ENCODE measurements around the gene SDK1.
"Not testable (repeated sequence)": the region's sequence is repeated elsewhere in the genome, so short reads cannot be mapped to it uniquely, and the experiment has no call there.

The SDK1 gene

DNA sequence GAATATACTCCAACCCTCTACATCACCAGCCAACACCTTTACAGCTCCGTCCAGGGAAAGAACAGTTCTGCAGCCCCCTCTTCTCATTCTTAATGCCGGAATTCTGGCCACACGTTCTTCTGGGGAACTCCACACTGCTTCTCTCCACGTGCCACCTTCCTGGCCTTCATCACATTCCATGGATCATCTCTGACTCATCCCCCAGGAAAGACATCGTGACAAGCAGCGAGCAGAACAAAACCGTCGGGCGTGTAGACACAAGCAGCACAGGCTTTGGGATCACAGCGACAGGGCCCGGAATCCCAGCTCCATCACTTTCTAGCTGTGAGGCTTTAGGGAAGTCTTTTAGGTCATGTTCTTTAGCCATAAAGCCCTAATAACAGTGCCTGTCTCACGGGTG is 790.7 kb downstream of the SDK1 start:
- DNase-seq, result no peak

DNA sequence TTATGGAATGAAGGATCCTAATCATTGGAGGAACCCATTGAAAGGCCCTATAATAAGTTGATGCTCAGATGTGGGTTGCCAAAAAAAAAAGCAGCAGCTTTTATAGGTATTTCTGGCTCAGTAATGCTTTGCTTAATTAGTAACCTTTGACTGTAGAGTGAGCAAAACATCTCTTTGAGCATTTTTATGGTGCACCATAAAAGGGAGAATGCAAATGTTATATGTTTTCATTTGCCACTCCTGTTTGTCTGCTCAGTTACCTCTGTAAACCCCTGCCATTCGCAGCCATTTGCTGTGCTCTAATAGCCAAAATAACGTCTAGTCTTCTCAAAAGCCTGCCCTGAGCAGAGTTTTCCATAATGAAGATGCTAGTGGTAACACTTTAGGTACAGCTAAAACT is 792.0 kb downstream of the SDK1 start:
- DNase-seq, result no peak

DNA sequence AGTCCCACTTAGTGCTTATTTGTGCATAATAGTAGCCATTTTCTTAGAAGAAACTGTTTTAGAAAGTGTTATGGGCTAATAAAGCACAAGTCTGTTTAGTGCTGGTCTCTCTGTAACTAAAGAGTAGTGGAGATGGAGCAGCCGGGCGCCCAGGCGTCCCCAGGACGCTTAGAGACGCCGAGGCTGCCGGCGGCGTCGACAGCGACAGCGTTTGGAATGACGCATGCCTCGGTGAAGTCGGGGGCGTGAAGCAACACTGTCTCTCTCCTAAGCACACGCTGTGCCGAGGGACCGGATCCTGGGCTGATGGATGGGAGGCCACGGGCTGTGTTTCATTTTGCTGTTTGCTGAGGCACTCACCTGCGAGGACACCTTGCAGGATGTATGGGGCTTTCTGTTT is 792.4 kb downstream of the SDK1 start:
- no peak for DNase-seq

DNA sequence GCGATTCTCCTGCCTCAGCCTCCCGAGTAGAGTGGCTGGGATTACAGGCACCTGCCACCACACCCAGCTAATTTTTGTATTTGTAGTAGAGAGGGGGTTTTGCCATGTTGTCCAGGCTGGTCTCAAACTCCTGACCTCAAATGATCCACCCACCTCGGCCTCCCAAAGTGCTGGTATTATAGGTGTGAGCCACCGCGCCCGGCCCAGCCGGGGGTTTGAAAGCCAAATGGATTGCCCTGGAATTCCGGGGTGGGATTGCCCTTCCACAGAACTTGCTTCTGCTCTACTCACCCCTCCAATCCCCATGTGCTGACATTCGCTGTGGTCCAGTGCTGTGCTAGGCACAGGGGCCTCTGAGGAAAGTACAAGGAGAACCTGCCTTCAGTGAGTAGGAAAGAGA is 793.1 kb downstream of the SDK1 start:
- not testable (repeated sequence) for DNase-seq

DNA sequence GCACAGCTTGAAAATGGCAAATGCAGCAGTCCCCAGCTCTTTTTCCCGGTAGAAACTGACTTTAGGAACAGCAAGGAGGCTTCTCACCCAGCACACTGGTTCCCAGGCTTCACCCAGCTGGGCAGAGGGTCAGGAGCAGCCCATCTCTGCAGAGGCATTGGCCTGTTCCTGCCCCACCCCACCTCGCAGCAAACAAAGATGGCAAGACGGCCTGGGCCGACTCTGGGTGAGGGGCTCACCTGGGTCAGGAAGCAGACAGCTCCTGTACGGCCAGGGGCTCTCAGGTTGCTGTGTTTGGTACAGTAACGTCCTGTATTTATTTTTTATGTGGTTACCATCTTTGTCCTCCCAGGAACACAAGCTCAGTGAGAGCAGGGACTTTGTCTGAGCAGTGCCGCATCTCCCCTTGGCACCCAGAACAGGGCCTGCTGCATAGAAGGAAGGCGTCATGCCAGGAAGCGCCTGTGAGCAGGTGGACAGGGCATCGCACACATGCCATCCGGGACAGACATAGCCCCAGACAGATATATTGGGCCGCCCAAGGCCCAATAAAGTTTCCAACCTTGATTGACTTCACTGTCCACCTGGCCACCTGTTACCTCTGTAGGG is 796.1 kb downstream of the SDK1 start:
- DNase-seq, result no peak

DNA sequence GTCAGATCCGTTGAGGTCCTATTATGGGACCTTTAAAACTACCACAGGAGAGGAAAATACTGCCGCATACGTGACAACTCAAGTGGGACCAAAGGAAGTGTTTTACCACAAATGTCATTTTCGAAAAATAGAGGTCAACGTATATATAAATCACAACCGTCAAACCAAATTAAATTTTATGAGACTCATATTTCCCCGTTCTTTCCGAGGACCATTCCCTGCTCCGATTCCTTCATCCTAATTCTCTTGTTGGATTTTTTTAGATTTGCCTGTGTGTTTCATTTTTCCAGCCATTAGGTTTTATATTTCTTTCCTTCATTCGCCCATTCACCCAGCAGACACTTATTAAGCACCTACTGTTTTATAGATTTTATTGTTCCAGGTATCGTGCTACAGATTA is 797.1 kb downstream of the SDK1 start:
- no peak for DNase-seq

DNA sequence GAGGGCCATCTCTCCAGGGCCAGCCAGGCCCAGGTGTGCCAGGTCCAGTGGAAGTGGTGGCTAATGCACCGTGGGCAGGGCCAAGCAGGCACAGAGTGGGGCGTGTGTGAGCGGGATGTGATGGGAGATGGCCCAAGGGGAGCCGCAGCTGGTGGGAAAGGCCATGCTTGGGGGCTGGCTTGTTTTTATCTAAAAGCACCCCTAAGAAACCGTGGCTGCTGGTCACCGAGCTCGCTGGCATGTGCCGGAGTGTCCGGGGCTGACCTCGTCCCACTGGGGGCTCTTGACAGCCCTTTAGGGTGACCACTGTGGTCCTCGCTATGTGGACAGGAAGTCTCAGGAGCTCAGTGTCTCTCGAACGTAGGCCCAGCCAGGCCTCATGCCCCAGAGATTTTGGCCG is 798.6 kb downstream of the SDK1 start:
- DNase-seq, result no peak

DNA sequence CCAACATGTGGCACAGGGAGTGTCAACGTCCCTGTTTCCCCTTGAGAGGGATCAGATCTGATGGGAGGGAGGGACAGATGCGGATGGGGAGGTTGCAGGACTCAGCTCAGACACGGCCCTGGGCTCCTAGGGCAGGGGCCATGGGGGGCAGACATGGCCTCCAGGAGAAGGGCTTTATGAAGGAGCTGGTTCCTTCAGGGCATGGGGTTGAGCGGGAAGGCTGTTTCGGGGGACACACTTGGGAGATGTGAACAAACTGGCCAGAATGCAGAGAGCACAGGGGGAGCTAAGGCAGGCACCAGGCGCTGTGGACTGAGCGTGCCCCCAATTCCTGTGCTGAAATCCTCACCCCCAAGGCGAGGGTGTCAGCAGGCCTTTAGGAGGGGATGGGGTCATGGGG is 799.1 kb downstream of the SDK1 start:
- no peak for DNase-seq

DNA sequence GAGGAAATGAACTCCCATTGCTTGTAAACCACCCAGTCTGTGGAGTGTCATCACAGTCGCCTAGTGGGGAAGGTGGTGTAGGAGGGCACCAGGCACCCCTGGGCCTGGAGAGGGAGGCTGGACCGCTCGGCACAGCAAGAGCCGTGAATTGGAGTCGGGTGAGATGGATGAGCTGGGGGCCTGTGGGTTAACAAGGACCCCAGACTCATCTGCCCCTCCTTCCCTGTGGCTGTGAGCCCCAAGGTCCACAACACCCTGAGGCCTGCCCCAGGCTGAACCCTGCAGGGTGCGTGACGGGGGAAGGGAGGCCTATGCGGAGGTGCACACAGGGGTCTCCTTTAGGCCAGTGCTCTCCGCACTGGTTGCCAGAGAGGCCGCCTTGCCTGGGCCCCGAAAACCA is 799.6 kb downstream of the SDK1 start:
- no peak for DNase-seq

DNA sequence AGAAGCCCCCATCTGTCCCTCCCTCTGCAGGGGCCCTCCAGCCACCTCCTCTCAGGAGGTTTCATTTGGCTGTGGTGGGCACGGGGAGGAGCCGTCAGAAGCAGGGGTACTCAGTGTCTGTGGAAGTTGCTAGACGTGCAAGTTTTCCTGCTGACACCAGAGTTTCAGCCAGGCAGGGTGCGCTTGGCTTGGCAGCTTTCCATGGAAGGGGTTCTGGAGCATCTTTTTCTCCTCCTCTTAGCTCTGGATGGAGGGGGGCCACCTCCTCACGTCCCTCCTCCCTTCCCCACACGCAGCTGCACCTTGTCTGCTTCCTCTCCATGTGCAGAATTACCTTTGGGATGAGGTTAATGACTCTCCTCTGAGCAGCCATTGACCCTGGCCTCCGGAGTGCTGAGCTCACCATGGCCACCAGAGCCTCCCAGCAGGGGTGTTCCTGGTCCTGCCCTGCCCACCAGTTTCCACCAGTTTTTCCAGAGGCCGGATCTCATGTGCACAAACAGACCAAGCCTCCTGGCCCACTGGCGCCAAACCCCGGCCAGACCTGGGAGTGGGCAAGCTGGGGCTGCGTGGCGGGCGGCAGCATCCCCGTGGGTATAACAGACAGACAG is 801.3 kb downstream of the SDK1 start:
- no peak for DNase-seq

DNA sequence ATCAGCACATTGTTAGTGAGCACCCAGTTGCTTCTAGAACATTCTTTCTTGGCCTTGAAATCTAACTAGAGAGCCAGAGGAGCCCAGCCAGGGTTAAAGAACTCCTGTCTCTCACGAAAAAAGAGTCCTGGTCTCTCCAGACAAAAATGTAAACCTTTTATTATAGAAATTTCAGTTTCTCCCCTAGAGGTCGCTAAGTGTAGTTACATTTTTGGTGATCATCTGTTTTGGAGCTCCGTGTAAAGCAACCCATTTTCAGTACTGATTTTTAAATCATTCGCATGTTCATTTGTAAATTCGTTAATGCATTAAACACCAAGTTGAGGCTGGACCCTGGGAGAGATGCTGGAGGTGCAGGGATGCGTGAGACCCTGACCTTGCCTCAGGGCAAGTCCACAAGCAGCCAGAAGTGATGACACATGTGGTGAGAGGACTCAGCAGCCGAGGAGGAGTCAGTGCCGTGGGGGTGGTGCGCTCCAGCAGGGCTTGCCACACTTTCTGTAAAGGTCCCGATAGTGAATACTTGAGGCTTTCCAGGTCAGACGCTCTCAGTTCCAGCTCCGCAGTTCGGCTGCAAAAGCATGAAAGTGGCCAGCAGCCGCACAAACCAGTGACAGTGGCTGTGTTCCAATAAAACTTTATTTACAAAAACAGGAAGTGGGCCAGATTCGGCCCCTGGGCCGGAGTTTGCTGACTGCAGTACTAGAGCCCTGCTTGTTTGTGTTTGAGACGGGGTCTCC is 802.5 kb downstream of the SDK1 start:
- DNase-seq, result no peak

DNA sequence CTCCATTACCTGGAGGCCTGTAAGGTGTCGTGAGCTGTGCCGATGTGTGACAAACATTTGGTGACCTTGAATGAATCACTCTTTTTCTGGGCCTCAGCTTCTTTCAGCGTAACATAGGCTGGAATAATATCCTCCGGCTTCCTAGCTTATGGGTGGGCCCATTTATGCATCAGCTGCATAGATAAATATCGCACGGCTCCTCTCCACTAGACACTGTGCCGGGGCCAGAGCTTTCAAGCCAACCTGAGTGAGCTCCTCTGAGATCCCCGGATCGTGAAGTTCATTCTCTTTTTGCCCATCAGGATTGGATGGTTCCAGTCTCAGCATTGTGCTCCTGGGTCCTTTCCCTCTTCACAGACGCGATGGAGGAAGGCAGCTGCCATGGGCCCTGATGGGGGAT is 806.8 kb downstream of the SDK1 start:
- DNase-seq, result no peak

DNA sequence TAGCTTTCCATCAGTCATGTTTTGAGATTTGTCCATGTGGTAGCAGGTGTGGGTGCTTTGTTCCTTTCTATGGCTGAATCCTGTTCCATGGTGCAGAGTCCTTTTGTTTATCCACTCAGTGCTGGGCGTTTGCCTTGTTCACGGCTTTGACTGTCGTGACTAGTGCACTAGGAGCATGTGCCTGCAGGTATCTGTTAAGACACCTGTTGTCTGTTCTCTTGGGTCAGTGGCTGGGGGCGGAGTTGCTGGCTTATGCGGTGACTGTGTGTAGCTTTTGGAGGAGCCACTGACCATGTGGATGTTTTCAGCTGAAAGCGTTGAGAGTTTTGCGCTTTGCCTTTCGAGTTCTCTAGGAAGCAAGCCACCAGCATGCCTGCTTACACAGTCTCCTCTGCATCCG is 807.9 kb downstream of the SDK1 start:
- no peak for DNase-seq

DNA sequence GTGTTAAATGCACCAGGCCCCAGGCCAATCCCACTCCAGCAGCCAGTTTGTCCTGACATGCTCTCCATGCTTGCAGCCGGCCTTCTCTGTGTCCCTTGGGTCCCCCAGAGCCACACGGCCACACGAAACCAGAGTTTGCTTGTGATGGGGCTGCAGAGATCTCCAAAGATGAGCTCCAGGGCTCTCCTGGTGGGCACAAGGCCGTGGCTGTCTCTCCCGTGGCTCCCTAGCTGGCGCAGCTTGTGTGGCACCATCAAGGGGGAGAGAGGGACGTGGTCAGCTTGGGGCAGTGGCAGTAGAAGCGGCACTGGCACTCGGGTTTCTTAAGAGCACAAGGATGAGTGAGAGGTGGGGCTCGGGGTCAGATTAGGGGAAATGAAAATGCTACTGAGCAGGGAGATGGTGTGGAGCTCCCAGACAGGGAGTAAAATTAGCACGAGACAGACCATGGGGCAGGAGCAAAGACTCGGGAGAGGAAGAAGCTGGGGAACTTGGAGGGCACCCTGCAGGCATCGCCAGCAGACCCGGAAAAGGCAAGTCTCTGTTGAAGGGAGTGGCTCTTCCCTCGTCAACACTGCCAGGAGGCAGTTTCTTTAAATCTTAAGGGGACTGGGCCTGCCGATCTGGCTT is 808.5 kb downstream of the SDK1 start:
- peak; percentile 8 to 9 for DNase-seq

DNA sequence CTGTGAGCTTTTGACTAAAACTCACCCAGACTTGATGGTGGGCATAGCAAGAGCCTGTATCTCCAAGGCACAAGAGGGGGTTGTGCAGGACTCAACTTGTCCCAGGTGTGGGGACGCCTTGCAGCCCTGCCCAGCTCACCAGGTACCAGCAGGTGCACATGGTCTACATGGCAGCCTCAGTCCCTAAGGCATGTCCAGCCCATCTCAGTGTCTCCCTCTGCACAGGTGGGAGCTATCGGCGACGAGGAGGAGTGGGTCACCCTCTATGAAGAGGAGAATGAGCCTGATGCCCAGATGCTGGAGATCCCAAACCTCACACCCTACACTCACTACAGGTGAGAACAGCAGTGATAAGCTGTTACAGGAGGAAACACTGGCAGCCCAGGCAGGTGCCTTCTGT is 809.4 kb downstream of the SDK1 start:
- DNase-seq, result no peak

DNA sequence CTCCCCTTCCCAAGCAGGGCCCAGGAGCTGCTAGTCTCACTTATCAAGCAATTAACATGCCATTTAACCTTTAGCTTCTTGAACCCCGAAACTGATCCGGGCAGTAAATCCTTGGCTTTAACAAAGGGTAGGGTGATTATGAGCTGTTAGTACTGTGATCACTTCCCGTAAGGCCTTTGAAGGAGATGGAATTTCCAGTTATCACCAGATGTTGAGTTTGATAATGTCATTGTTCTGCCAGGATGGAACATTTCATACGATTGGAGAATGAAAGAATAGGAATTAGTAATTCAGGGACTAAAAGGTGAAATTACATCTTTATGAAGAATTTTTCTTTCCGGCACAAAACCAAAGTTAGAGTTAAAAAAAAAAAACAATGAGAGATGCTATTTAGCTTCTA is 810.1 kb downstream of the SDK1 start:
- DNase-seq, result no peak

DNA sequence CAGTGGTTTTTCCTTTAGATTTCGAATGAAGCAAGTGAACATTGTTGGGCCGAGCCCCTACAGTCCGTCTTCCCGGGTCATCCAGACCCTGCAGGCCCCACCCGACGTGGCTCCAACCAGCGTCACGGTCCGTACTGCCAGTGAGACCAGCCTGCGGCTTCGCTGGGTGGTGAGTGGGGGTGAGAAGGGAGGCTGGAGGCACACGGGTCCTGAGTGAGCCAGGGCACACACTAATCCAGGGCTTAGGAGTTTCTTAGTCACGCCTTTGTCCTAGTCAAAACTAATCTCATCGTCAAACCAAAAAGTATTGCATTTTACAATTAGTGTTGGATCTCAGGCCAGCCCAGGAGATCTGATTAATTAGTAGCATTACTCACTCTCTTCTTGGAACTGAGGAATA is 812.2 kb downstream of the SDK1 start:
- no peak for DNase-seq

DNA sequence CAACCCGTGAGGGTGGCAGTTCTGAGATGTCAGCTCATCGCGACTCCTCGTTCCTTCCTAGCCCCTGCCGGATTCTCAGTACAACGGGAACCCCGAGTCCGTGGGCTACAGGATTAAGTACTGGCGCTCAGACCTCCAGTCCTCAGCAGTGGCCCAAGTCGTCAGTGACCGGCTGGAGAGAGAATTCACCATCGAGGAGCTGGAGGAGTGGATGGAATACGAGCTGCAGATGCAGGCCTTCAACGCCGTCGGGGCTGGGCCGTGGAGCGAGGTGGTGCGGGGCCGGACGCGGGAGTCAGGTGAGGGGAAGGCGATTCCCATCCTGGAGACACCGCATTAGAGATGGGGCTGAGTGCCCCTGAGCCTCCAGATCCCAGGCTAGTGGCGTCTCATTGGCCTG is 812.9 kb downstream of the SDK1 start:
- no peak for DNase-seq

DNA sequence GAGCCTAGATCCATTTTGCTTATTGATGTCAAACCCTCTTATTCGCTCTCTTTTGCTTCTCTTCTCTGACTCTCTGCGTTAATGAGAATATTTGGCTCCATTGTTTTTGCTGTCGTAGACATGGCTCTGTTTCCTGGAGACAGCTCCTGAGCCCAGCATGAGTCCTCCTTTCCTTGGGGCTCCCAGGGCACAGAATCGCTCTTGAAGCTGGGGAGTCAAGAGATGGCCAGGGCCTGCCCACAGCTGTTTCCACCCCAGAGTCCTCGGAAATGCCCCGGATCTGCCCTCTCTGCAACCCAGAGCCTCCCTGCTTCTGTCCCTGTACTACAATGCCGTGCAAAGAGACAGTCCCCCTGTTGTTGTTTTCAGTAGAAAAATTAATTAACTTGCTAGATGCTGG is 814.4 kb downstream of the SDK1 start:
- DNase-seq, result no peak

DNA sequence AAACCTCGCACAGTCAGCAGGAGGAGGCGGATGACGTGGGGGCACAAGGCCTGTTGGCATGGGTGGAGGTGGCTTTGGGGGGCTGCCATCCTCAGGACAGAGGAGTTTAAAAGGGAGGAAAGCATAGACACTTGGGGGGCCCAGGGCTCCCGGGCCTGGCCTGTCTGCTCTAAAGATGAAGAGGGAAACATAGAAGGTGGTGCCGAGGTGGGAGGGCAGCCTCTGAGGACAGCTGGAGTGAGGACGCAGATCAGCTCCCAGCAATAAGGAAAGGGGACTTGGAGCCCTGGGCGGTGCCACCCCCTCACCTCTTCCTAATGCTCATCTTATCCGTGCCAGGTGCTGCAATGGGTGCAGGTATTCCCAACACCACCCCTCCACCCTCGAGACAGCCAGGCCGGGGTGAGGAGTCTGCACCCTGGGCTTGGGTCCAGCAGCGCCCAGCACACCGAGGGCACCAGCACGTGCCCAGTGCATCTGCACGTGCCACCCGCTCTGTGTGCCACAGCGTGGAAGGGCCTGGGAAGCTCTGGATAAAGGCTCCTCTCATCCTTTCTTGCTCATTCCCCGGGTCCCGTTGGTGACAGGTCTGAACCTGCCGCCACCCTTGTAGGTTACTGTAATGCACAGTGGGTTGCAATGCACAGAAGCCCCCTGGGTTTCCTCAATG is 815.0 kb downstream of the SDK1 start:
- no peak for DNase-seq

DNA sequence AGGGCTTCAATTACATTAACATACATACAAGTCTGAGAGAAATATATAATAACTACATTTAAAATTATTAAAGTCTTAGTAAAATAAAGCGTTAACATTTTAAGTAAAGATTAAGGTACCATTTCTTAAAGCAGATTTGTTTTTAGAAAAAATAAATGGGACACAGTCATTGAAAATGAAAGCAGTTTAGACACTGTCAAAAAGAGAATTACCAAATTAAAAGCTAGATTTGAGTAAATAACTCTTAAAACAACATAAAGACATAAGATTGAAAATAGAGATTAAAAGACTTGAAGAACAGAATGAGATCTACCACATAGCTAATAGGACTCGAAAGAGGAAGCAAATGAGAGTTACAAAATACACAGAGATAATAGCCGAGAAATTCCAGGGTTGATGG is 818.8 kb downstream of the SDK1 start:
- no peak for DNase-seq

DNA sequence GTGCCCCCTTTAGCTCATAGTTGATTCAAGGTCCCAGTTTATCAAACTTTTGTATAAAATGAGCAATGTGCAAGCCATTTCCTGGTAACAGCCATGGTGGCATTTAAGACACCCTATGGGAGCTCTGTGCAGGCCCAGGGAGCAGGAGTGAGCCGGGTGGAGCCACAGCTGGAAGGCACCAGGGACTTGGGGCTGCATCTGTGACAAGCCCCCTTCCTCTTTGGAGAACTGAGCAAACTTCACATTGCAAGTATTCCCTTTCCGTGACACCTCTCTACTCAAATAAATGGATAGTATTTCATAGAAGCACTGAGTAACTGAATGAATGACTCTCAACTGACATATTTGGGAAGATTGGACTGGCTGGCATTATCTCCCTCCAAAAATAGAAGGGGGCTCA is 822.3 kb downstream of the SDK1 start:
- no peak for DNase-seq

DNA sequence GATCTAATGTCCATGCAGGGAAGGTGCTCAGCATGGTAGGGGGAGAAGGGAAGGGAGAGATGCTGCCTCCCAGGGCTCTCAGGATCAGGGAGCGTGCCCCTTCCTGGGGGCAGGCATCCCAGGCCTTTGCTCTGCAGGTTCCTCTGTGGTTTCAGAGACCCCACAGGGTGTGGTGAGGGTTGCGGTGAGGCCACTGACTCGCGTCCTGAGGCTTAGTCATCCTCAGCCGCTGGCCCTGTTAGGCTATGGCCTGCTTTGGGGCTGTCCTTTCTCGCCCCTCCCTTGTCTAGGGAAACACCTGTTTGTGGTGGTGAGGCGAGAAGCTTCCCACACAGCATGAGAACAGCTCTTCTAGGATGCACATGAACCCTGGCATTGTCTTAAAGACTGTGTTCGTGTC is 822.8 kb downstream of the SDK1 start:
- no peak for DNase-seq

Data from hippocampal formation (tissue), 2 donors.